ENCODE measurements around the gene PSMD12. TPM values are rescaled to one million over a fixed set of nuclear protein-coding genes. Genes with fewer than 3 reads are reported as not detected.

PSMD12 gene
- total RNA-seq, 1 donor from 2014 or later = 39.7 TPM

DNA sequence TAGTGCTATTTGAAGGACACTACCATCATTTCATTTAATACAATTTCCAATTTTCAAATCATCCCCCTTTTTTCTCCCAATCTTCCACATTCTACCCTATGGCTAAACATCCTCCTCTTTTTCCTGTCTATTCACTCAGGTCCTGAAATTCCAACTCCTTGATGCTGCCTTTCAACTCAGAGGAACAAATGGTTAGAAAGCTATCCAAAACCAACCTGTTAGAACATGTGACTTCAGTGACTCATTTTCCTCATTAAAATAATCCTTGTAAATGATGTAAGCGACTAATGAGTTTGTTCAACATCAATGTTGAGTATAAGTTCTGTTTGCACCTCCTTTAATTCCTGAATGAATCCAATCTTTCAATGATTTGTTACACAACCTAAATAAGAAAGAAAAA lies 5.5 kb downstream of the PSMD12 start:
- H3F3A ChIP-seq (ENCODE audit: low read depth) = peaks cover 10% of the 10 kb centered on the region
- peaks cover 62% of the 10 kb centered on the region for H4K20me1 ChIP-seq (ENCODE audit: low read depth)
- no peak for TF ChIP-seq EZH2phosphoT487 (IDR thresholded peaks at IDR 0.05)
- TF ChIP-seq EZH2 (IDR thresholded peaks at IDR 0.05) = no peak
- TF ChIP-seq, protein P1, sequence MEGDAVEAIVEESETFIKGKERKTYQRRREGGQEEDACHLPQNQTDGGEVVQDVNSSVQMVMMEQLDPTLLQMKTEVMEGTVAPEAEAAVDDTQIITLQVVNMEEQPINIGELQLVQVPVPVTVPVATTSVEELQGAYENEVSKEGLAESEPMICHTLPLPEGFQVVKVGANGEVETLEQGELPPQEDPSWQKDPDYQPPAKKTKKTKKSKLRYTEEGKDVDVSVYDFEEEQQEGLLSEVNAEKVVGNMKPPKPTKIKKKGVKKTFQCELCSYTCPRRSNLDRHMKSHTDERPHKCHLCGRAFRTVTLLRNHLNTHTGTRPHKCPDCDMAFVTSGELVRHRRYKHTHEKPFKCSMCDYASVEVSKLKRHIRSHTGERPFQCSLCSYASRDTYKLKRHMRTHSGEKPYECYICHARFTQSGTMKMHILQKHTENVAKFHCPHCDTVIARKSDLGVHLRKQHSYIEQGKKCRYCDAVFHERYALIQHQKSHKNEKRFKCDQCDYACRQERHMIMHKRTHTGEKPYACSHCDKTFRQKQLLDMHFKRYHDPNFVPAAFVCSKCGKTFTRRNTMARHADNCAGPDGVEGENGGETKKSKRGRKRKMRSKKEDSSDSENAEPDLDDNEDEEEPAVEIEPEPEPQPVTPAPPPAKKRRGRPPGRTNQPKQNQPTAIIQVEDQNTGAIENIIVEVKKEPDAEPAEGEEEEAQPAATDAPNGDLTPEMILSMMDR (IDR thresholded peaks at IDR 0.05) = no peak
- Mint-ChIP-seq H3K36me3 (peaks cover 13% of the 10 kb centered on the region), H3K4me1 (peaks cover 17% of the 10 kb centered on the region), H3K4me3 (no peak overlapping the region), H3K27me3 (ENCODE audit: insufficient read depth, low read depth) (no peaks in the 10 kb centered on the region), H3K27ac (no peak overlapping the region), H3K9me3 (no peaks in the 10 kb centered on the region)
- no peaks in the 10 kb centered on the region for H3K36me3 ChIP-seq
- H3K9ac ChIP-seq = no peak overlapping the region
- H3K79me2 ChIP-seq (ENCODE audit: low read depth) = peaks cover 93% of the 10 kb centered on the region
- DNase-seq (ENCODE audit: low spot score) = no peak
- H3K9me3 ChIP-seq (ENCODE audit: low read depth) = no peaks in the 10 kb centered on the region
- no peaks in the 10 kb centered on the region for H3K27me3 ChIP-seq
- H3K4me3 ChIP-seq = no peak overlapping the region
- no peak overlapping the region for H3K4me2 ChIP-seq
- H3K4me1 ChIP-seq = peaks cover 4% of the 10 kb centered on the region
- no peak overlapping the region for H2AFZ ChIP-seq (replicated peaks)
- H3K27ac ChIP-seq = no peak overlapping the region

DNA sequence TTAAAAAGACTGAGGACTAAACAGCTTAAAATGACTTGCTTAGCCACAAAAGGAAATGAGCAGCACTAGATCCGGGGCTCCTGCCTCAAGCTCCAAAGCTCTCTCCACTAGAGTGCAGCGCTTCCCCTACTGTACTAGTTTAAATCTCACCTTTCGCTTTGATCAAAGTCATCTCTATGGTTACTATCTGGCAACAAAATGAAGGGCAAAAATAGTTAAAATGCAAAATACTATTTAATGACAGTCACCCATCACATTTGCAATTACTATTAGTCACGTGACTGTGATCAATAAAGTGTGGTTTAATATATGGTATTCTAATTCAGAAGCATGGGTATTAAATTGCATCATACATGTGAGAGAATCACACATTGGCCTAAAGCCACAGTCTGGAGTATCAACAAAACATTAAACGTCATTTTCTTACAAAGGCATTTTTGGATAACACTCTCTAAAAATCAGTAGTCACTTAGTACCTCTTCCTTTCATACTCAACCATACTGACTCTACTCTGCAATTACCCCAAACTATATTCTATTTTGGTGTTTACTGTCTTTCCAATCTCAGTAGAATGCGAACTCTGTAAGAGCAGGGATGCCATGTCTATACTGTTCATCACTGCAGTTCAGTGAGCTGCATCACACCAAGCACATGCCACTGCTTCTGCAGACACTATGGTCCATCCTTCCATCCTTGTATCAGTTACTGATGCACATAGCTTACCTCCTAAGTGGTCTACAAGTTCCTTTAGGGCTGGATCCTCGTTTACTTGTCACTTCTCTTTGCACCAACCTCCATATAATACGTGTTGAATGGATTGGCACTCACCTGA lies 6.2 kb downstream of the PSMD12 start:
- TF ChIP-seq, protein P1 (IDR thresholded peaks at IDR 0.05) = peak; percentile 42
- TF ChIP-seq EZH2 (IDR thresholded peaks at IDR 0.05) = no peak
- Histone ChIP-seq H4K20me1 (ENCODE audit: low read depth) (peaks cover 56% of the 10 kb centered on the region), H3K4me3 (no peak overlapping the region), H3K9me3 (ENCODE audit: low read depth) (no peaks in the 10 kb centered on the region), H2AFZ (replicated peaks) (no peak overlapping the region), H3K27me3 (no peaks in the 10 kb centered on the region), H3K4me2 (no peak overlapping the region), H3K27ac (no peak overlapping the region), H3K36me3 (no peaks in the 10 kb centered on the region), H3K79me2 (ENCODE audit: low read depth) (peaks cover 86% of the 10 kb centered on the region), H3K9ac (no peak overlapping the region), H3K4me1 (peaks cover 1% of the 10 kb centered on the region), H3F3A (ENCODE audit: low read depth) (peaks cover 10% of the 10 kb centered on the region)
- H3K27ac Mint-ChIP-seq = no peak overlapping the region
- H3K9me3 Mint-ChIP-seq = no peaks in the 10 kb centered on the region
- H3K4me3 Mint-ChIP-seq = no peak overlapping the region
- H3K36me3 Mint-ChIP-seq = peaks cover 17% of the 10 kb centered on the region
- no peaks in the 10 kb centered on the region for H3K27me3 Mint-ChIP-seq (ENCODE audit: insufficient read depth, low read depth)
- peaks cover 10% of the 10 kb centered on the region for H3K4me1 Mint-ChIP-seq
- peak; percentile 35 for DNase-seq (ENCODE audit: low spot score)

DNA sequence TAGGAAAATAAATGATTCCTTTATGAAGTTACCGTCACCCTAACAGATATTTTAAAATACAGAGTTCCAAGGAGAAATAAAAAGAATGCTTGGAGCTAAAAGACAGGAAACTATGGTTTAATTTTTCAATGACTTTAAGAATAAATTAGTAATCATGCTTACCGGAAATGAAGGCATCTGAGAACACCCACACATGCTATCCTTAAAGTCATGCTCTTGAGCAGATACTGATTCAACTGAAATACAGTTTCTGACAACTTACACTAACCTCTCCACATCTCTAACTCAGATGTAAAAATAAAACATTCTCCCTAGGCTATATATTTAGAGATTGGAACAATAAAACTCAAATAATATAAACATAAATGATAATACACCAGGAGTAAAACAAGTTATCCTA lies 7.8 kb downstream of the PSMD12 start:
- no peak overlapping the region for H3K4me3 ChIP-seq

More for the DNA sequence above, 7.8 kb downstream of the PSMD12 start:
- DNase-seq (ENCODE audit: low spot score) = no peak
- Mint-ChIP-seq H3K27me3 (ENCODE audit: insufficient read depth, low read depth) (no peaks in the 10 kb centered on the region), H3K4me3 (no peak overlapping the region), H3K4me1 (no peaks in the 10 kb centered on the region), H3K36me3 (peaks cover 23% of the 10 kb centered on the region), H3K9me3 (no peaks in the 10 kb centered on the region), H3K27ac (no peak overlapping the region)
- Histone ChIP-seq H3K36me3 (no peaks in the 10 kb centered on the region), H3K4me2 (no peak overlapping the region), H3K9me3 (ENCODE audit: low read depth) (no peaks in the 10 kb centered on the region), H3F3A (ENCODE audit: low read depth) (peaks cover 10% of the 10 kb centered on the region), H4K20me1 (ENCODE audit: low read depth) (peaks cover 44% of the 10 kb centered on the region), H3K27me3 (no peaks in the 10 kb centered on the region), H3K79me2 (ENCODE audit: low read depth) (peaks cover 70% of the 10 kb centered on the region), H2AFZ (replicated peaks) (no peak overlapping the region), H3K4me1 (no peaks in the 10 kb centered on the region), H3K27ac (no peak overlapping the region), H3K9ac (no peak overlapping the region)
- no peak for TF ChIP-seq EZH2phosphoT487 (IDR thresholded peaks at IDR 0.05)

All from neural progenitor cell (in vitro differentiated cells).